LNCaP clone FGC (cell line): ENCODE results near the gene GAB3.
"Not testable (repeated sequence)": the region's sequence is repeated elsewhere in the genome, so short reads cannot be mapped to it uniquely, and the experiment has no call there.

Experiments
- DNase-seq: peaks from one replicate; pipeline ENCODE4 v3.0.0-alpha.2; 2011; ENCODE audit warnings: low read depth
- H3K4me3 ChIP-seq: 2 replicates; pipeline ENCODE4 v1.5.1; 2011; ENCODE audit warnings: mild to moderate bottlenecking, low read depth, low read length, control low read depth
- CTCF ChIP-seq: IDR thresholded peaks from 2 replicates; pipeline ENCODE4 v1.5.1; 2012; ENCODE audit warnings: mild to moderate bottlenecking; ENCODE audit not compliant: control insufficient read depth, insufficient read depth; ENCODE audit errors: extremely low read depth

Gene GAB3

GRCh38 chrX:154658957-154659356 lies 91.9 kb downstream of the GAB3 start:
- no peak for TF ChIP-seq CTCF
- no peak for DNase-seq
- H3K4me3 ChIP-seq, result no peak overlapping the region

- no peak for DNase-seq
- TF ChIP-seq CTCF, result no peak
- no peak overlapping the region for H3K4me3 ChIP-seq
Measured at GRCh38 chrX:154658187-154658586, 92.7 kb downstream of the GAB3 start.

DNA sequence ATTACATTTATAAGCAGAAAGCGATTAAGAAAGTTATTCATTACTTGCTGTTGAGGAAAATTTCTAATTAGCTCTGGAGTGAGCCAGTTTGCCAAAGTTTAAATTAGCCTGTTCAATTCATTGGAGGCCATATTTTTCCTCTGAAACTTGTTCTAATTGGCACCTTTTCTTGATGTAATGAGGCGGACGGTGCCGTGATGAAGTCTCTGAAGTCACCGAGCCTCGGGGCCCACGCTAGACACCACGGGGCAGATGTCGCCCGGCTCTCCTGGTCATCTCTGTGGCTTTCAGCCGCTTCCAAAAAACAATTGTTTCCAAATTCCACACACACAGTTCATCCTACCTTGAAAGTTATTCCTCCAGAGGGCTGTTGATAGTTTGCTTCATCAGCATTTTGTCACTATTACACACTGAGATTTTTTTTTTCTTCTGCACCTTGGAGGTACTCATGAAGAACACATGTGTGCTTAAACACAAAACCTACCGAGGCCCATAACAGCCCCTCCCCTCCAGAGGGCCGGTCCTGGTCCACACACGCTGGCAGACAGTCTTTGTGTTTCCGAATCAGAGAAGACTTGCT lies 93.6 kb downstream of the GAB3 start:
- no peak overlapping the region for H3K4me3 ChIP-seq
- no peak for TF ChIP-seq CTCF

GRCh38 chrX:154655786-154656185 lies 95.1 kb downstream of the GAB3 start:
- no peak overlapping the region for H3K4me3 ChIP-seq
- TF ChIP-seq CTCF, result no peak
- no peak for DNase-seq

More for the DNA sequence above, 93.6 kb downstream of the GAB3 start:
- no peak for DNase-seq

GRCh38 chrX:154655346-154655745 lies 95.5 kb downstream of the GAB3 start:
- no peak overlapping the region for H3K4me3 ChIP-seq
- DNase-seq, result no peak
- no peak for TF ChIP-seq CTCF

- TF ChIP-seq CTCF, result no peak
- no peak overlapping the region for H3K4me3 ChIP-seq
- no peak for DNase-seq
Measured at GRCh38 chrX:154654925-154655324, 96.0 kb downstream of the GAB3 start.

GRCh38 chrX:154654372-154654771 lies 96.5 kb downstream of the GAB3 start:
- no peak for TF ChIP-seq CTCF
- H3K4me3 ChIP-seq, result no peak overlapping the region
- no peak for DNase-seq

DNA sequence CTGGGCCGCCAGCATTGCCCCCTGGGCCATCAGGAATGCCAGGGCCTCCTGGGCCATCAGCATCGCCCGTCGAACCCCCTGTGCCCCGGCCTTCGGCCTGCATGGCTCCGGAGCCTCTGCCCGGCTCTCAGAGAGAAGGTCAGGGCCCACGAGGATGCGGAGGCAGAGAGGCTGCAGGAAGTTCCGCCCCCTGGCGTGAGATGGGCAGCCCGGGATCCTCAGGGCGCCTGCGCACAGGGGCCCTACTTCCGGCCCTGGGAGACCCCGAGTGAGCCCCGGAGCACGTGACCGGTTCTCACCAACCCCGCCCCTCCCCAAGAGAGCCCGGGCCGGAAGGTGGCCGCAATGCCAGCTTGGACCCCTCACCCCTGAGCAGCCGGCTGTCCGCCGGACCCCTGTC lies 97.5 kb downstream of the GAB3 start, which contains the start of gene CTAG2:
TSS of gene CTAG2 (minus strand) at position 167 of the 400 bp plus-strand sequence. CDS start at position 103, 64 bp downstream.
- not testable (repeated sequence) for H3K4me3 ChIP-seq, DNase-seq
